Type B pancreatic cell (in vitro differentiated cells): ENCODE results near the gene SMIM32. TPM values are rescaled to one million over a fixed set of nuclear protein-coding genes. Genes with fewer than 3 reads are reported as not detected.

Experiments
- DNase-seq: peaks from one replicate; pipeline ENCODE4 v3.0.0; 2021; ENCODE audit warnings: mixed read lengths; ENCODE audit not compliant: unreplicated experiment; ENCODE audit errors: extremely low spot score
- H3K27ac Mint-ChIP-seq: 2 replicates; pipeline ENCODE4 v1.8.0; 2021; ENCODE audit warnings: mild to moderate bottlenecking, mixed read lengths
- H3K27me3 Mint-ChIP-seq: 2 replicates; pipeline ENCODE4 v1.8.0; 2021; ENCODE audit warnings: mixed read lengths
- H3K36me3 Mint-ChIP-seq: 2 replicates; pipeline ENCODE4 v1.8.0; 2021; ENCODE audit warnings: mixed read lengths
- H3K4me1 Mint-ChIP-seq: one replicate; pipeline ENCODE4 v1.8.0; 2021; ENCODE audit warnings: mixed read lengths; ENCODE audit not compliant: unreplicated experiment
- H3K4me3 Mint-ChIP-seq: 2 replicates; pipeline ENCODE4 v1.8.0; 2021; ENCODE audit warnings: mild to moderate bottlenecking, mixed read lengths
- H3K9me3 Mint-ChIP-seq: 2 replicates; pipeline ENCODE4 v1.8.0; 2021; ENCODE audit warnings: mixed read lengths
- CTCF ChIP-seq: fragments of 200-600 bp; sonication (generic); conservative IDR thresholded peaks from 2 replicates; pipeline ENCODE4 v1.5.0; 2021; ENCODE audit warnings: antibody characterized with exemption, mild to moderate bottlenecking
- total RNA-seq: library from RNA; stranded (reverse); gene quantifications from 2 replicates; pipeline ENCODE4 v1.2.1, GENCODE V29; 2021; ENCODE audit warnings: low replicate concordance

SMIM32 gene
- total RNA-seq, 1 donor from 2014 or later: 12.8 TPM

- Mint-ChIP-seq H3K9me3 (no peaks in the 10 kb centered on the region), H3K27me3 (peaks cover 31% of the 10 kb centered on the region), H3K36me3 (no peaks in the 10 kb centered on the region), H3K4me1 (peaks cover 4% of the 10 kb centered on the region), H3K27ac (no peak overlapping the region), H3K4me3 (no peak overlapping the region)
- peak; percentile 94 for TF ChIP-seq CTCF
- no peak for DNase-seq
Measured at GRCh38 chr5:136212252-136212721, 19.3 kb upstream of the SMIM32 start.

DNA sequence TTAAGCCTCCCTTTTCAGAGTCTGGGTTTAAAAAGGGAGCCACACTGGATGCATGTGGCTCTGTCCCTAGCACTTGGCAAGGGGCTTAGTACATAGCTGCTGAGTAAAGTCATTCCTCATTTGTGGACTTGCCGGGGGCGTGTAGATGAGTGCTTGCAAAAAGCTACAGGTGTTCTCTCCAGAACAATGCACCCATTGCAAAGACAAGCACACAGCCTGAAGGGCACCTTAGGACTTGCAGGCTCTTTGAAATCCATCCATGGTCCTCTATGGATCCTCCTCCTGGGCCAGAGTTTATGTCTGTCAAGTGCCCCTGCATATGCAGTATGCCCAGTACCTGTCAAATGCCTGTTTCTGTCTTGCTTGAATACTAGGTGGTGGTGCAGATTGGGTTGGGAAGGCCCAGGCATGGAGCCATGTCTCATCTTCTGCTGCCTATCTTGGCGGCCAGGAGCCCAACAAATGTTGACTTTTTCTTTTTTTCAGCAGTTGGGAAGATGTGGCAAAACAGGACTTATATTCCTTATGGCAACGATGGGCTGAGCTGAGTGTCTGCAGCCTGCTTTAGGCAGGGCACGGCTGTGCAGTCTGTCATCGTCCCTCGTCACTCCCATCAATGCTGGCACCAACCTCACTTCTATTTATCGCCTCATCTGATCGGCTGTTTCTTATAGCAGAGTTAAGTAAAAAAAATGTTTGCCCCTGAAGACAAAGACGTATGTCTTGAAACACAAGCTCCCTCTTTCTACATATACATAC, 18.5 kb upstream of the SMIM32 start:
- H3K9me3 Mint-ChIP-seq: no peaks in the 10 kb centered on the region
- TF ChIP-seq CTCF: no peak
- DNase-seq: no peak
- no peak overlapping the region for H3K27ac Mint-ChIP-seq
- H3K27me3 Mint-ChIP-seq: peaks cover 39% of the 10 kb centered on the region
- H3K4me1 Mint-ChIP-seq: peaks cover 4% of the 10 kb centered on the region
- no peak overlapping the region for H3K4me3 Mint-ChIP-seq
- no peaks in the 10 kb centered on the region for H3K36me3 Mint-ChIP-seq

DNA sequence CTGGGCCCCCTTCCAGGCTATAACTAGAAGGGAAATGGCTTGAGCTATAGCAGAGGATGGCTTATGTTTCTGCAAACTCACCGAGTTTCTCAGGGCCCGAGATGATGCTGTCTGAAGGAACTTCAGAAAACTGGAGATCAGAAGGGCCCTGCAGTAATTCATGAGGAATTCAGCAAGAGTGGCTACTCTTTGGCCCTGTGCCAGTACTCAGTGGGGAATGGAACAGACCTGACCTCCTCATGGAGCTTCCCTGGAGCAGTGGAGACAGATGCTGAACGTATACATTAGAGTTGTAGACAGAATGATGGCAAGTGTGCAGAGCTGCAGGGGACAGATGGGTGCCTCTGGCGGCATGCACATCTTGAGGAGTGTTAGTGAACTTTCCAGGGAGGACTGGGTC, 17.3 kb upstream of the SMIM32 start:
- Mint-ChIP-seq H3K36me3 (no peaks in the 10 kb centered on the region), H3K27me3 (peaks cover 45% of the 10 kb centered on the region), H3K27ac (no peak overlapping the region)

DNA sequence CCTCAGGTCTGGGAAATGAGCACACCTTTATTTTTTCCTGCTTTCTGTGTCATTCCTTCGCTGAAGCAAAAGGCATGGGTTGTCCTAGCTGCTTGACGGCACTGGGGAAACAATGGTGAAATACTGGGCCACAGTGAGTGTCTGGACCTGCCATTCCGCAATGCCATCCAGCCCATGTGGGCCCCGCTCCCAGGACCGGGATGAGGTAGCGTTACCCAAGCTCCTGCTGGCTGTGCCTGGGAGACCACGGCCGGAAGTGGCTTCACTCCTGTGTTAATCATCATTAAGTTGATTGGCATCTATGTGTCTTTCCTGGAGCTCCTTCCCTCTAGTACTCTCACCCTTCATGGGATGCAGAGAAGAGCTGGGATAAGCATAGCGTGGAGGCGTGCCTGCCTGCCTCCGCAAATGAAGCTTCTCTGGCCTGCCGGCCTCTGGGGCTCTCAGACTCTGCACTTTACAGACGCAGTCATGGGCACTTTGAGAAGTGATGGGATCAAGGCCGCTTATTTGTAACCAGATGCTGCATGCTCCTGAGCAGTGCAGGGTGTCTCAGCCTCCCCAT, 16.5 kb upstream of the SMIM32 start:
- Mint-ChIP-seq H3K4me3 (no peak overlapping the region), H3K9me3 (no peaks in the 10 kb centered on the region), H3K27ac (no peak overlapping the region), H3K27me3 (peaks cover 44% of the 10 kb centered on the region), H3K4me1 (peaks cover 4% of the 10 kb centered on the region), H3K36me3 (no peaks in the 10 kb centered on the region)
- DNase-seq: no peak
- no peak for TF ChIP-seq CTCF

More for the DNA sequence above, 17.3 kb upstream of the SMIM32 start:
- no peak for TF ChIP-seq CTCF
- Mint-ChIP-seq H3K9me3 (no peaks in the 10 kb centered on the region), H3K4me1 (peaks cover 4% of the 10 kb centered on the region), H3K4me3 (no peak overlapping the region)
- no peak for DNase-seq

DNA sequence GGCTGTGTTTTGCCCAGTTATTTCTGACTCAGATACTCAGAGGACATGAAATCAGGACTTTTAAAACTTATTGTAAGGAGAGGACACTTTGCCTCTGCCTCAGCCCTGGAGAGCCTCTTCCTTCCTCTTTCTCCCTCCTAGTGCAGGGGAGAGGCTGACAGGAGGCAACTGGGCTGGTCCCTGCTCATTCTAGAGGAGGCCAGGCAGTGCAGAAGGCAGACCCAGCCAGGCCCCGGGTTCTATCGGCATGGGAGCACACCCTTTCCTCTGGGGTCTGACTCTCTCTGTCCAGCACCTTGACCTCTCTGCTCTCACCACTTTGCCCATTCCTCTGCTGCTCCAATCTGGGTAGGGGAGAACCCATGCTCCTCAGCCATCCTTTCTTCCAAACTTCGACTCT, 16.0 kb upstream of the SMIM32 start:
- H3K4me3 Mint-ChIP-seq: no peak overlapping the region
- no peak for TF ChIP-seq CTCF
- DNase-seq: no peak
- no peaks in the 10 kb centered on the region for H3K9me3 Mint-ChIP-seq
- H3K4me1 Mint-ChIP-seq: peaks cover 4% of the 10 kb centered on the region
- peaks cover 40% of the 10 kb centered on the region for H3K27me3 Mint-ChIP-seq
- H3K36me3 Mint-ChIP-seq: no peaks in the 10 kb centered on the region
- no peak overlapping the region for H3K27ac Mint-ChIP-seq
